C4-2B (cell line): Measurements from ENCODE around the gene NUP214.

Source experiments
- ZFX ChIP-seq: fragments of 450-650 bp; IDR thresholded peaks from 2 replicates; pipeline ENCODE4 v1.6.1; 2017
- TF ChIP-seq, protein P1 (sequence below): fragments of 450-650 bp; conservative IDR thresholded peaks from 2 replicates; pipeline ENCODE4 v1.5.1; 2017; ENCODE audit warnings: mild to moderate bottlenecking

DNA sequence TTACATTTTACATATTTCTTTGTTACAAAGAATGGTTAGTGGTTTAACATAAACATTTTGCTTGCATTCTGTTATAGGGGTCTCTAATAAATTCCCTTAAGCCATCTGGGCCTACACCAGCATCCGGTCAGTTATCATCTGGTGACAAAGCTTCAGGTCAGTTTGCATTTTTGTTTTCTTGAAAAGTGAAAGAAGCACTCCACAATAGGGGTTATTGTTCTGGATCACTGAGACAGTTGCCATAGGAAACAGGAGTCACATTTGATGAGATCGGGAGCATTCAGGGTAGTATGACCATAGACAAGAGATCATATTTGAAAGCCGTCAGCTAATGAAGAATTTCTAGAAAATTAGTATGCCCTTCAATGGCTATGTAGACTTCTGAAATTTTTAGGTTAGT, 63.6 kb downstream of the NUP214 start:
- TF ChIP-seq, protein P1, sequence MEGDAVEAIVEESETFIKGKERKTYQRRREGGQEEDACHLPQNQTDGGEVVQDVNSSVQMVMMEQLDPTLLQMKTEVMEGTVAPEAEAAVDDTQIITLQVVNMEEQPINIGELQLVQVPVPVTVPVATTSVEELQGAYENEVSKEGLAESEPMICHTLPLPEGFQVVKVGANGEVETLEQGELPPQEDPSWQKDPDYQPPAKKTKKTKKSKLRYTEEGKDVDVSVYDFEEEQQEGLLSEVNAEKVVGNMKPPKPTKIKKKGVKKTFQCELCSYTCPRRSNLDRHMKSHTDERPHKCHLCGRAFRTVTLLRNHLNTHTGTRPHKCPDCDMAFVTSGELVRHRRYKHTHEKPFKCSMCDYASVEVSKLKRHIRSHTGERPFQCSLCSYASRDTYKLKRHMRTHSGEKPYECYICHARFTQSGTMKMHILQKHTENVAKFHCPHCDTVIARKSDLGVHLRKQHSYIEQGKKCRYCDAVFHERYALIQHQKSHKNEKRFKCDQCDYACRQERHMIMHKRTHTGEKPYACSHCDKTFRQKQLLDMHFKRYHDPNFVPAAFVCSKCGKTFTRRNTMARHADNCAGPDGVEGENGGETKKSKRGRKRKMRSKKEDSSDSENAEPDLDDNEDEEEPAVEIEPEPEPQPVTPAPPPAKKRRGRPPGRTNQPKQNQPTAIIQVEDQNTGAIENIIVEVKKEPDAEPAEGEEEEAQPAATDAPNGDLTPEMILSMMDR = no peak
- no peak for TF ChIP-seq ZFX
